ENCODE results near the gene ZYG11B. TPM values are rescaled to one million over a fixed set of nuclear protein-coding genes. Genes with fewer than 3 reads are reported as not detected.
"Not testable (repeated sequence)": the region's sequence is repeated elsewhere in the genome, so short reads cannot be mapped to it uniquely, and the experiment has no call there.

ZYG11B gene
- total RNA-seq, 1 donor from 2014 or later: 35.5 TPM

DNA sequence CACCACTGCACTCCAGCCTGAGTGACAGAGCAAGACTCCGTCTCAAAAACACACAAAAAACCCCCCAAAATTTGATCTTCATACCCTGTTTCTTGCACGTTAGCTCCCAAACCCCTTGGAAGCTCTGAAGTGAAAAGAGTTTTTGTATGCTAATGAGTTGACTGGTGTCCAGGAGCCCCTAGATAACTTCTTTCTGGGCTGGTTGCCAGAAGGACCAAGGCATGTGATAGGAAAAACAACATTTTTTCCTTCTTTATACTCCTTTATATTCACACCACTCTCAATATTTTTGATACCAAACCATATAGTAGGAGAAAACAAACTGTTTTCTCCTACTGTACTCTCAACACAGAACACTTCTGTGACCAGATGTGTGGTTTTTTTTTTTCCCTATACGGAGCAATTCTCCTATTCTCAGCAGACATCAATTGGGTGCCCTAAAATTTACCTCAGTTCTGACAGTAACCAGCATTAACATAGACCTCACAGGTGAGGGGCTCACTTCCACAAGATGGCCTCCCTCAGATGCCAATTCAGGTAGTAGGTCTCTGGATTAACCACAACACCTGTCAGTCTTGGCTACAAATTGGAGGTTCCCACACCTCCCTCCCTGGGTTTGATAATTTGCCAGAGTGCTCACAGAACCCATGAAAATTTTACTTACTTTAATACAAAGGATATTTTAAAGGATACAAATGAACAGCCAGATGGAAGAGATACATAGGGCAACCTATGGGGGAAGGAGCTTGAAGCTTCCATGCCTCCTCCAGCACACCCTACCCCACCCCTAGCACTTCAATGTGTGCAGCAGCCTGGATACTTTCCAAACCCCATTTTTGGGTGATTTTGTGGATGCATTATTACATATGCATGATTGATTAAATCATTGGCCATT lies 25.6 kb downstream of the ZYG11B start:
- no peak for ATAC-seq
- DNase-seq (ENCODE audit: low spot score): no peak

- DNase-seq (ENCODE audit: low spot score): no peak
- no peak for ATAC-seq
Measured at GRCh38 chr1:52752484-52752826, 26.2 kb downstream of the ZYG11B start.

DNA sequence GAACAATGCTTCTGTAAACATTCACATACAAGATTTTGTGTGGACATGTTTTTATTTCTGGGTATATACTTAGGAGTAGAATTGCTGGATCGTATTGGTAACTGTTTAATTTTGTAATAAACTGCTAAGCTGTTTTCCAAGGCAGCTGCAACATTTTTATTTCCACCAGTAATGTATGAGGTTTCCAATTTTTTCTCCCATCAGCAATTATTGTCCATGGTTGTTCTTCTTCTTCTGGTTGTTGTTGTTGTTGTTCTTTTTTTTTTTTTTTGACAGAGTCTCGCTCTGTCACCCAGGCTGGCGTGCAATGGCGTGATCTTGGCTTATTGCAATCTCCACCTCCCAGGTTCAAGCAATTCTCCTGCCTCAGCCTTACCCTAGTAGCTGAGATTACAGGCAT lies 26.9 kb downstream of the ZYG11B start:
- ATAC-seq (no peak), DNase-seq (ENCODE audit: low spot score) (no peak)

DNA sequence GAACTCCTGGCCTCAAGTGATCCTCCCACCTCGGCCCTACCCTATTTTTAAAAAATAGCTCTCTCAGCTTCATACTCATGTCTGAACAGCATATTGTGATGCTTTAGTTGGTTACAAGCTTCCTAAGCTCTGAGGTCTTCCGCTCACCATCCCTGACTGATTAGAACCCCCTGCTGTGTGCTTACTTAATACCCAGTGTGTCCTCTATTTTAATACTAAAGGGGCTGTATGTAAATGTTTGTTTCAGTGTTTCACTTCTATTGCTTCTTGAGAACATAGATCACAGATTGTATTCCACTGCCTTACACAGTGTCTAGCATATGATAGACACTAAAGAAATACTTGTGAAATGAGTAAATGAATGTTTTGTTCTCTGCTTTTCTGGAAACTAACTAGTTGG lies 29.8 kb downstream of the ZYG11B start:
- ATAC-seq (no peak), DNase-seq (ENCODE audit: low spot score) (no peak)

- no peak for ATAC-seq
- DNase-seq (ENCODE audit: low spot score): no peak
Measured at GRCh38 chr1:52759908-52760307, 33.7 kb downstream of the ZYG11B start.

GRCh38 chr1:52767596-52768280 lies 41.5 kb downstream of the ZYG11B start:
- ATAC-seq: no peak

GRCh38 chr1:52769346-52770033 lies 43.2 kb downstream of the ZYG11B start:
- no peak for ATAC-seq
- DNase-seq (ENCODE audit: low spot score): no peak

More at GRCh38 chr1:52767596-52768280, 41.5 kb downstream of the ZYG11B start:
- no peak for DNase-seq (ENCODE audit: low spot score)

DNA sequence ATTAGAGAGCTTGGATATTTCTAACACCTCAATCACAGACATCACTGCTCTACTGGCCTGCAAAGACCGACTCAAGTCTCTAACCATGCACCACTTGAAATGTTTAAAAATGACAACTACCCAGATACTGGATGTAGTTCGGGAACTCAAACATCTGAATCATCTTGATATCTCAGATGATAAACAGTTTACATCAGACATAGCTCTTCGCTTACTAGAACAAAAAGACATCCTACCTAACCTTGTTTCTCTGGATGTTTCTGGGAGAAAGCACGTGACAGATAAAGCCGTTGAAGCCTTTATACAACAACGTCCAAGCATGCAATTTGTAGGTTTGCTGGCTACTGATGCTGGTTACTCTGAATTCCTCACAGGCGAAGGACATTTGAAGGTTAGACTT lies 45.1 kb downstream of the ZYG11B start:
- ATAC-seq: no peak
- no peak for DNase-seq (ENCODE audit: low spot score)

GRCh38 chr1:52786148-52786547 lies 59.9 kb downstream of the ZYG11B start:
- ATAC-seq: no peak
- DNase-seq (ENCODE audit: low spot score): no peak

- DNase-seq (ENCODE audit: low spot score); ATAC-seq: not testable (repeated sequence)
Measured at GRCh38 chr1:52790429-52790828, 64.2 kb downstream of the ZYG11B start.

DNA sequence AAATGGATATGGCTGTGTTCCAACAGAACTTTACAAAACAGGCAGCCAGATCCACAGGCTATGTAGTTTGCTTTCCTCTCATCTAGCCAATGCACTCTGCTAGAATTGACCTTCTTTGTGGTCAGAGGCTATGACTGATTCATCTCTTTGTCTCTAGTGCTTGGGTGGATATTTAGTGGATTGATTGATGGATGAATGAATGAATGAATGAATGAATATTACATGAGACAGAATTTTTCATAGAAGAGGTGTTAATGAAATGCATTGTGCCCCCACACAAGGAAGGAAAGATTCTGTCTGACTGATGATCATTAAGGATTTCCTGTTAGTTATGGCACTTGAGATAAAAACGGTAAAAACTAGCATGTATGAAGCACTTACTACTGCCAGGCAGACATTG lies 65.8 kb downstream of the ZYG11B start:
- no peak for ATAC-seq
- no peak for DNase-seq (ENCODE audit: low spot score)

- DNase-seq (ENCODE audit: low spot score); ATAC-seq: not testable (repeated sequence)
Measured at GRCh38 chr1:52793717-52794116, 67.5 kb downstream of the ZYG11B start.

DNA sequence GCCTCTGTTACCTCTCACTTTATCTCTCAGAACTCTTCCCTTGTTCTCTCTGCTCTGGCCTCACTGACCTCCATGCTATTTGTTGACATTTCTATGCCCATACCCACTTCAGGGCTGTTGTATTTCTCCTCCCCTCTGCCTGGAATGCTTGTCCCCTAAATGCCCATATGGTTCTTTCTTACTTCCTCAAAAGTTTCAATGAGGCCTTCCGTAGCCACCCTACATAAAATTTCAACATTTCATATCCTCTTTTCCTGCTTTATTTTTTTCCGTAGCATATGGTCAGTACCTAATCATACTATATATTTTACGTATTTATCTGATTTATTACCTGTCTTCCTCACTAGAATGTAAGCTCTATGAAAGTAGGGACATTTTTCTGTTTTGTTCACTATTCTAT lies 69.2 kb downstream of the ZYG11B start:
- no peak for ATAC-seq
- no peak for DNase-seq (ENCODE audit: low spot score)

DNA sequence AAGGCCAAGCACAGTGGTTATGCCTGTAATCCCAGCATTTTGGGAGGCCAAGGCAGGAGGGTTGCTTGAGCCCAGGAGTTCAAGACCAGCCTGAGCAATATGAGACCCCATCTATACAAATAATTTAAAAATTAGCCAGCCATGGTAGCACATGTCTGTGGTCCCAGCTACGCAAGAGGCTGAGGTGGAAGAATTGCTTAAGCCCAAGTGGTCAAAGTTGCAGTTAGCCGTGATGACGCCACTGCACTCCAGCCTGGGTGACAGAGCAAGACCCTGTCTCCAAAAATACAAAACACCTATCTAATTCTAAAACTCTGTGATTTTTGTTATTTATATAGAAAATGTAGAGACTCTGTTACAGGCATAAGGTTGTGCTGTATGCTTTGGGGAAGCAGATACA lies 72.1 kb downstream of the ZYG11B start:
- DNase-seq (ENCODE audit: low spot score) (no peak), ATAC-seq (no peak)

DNA sequence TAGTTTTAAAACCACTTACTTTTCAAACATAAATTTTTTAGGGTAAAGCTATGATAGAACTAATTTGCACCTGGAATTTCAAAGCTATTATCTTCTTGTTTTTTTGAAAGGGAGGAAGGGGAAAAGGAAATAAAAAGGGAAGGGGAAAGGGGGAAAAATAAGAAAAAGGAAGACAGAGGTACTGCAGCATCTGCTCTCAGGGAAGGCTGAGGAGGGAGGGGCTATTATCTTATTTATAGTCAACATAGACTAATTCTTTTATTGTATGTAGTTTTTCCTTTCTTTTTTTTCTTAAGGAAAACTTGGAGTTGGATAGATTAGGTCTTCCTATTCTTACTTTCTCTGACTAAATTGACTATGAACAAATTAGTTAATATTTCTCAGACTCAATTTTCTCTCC lies 74.8 kb downstream of the ZYG11B start:
- DNase-seq (ENCODE audit: low spot score): no peak
- no peak for ATAC-seq

GRCh38 chr1:52804083-52804482 lies 77.8 kb downstream of the ZYG11B start:
- DNase-seq (ENCODE audit: low spot score); ATAC-seq: not testable (repeated sequence)

GRCh38 chr1:52814465-52814864 lies 88.2 kb downstream of the ZYG11B start:
- DNase-seq (ENCODE audit: low spot score): no peak
- peak; percentile 57 for ATAC-seq

DNA sequence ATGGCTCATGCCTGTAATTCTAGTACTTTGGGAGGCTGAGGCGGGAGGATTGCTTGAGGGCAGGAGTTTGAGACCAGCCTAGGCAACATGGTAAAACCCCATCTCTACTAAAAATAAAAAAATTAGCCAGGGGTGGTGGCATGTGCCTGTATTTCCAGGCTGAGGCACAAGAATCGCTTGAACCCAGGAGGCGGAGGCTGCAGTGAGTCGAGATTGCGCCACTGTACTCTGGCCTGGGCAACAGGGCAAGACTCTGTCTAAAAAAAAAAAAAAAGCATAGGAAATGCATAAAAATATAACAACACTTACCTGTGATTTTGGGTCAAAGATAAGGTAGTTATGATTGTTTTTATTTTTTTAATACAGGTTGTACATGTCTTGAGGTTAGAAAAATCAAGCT lies 94.6 kb downstream of the ZYG11B start:
- DNase-seq (ENCODE audit: low spot score) (peak; percentile 67), ATAC-seq (peak; percentile 86)

DNA sequence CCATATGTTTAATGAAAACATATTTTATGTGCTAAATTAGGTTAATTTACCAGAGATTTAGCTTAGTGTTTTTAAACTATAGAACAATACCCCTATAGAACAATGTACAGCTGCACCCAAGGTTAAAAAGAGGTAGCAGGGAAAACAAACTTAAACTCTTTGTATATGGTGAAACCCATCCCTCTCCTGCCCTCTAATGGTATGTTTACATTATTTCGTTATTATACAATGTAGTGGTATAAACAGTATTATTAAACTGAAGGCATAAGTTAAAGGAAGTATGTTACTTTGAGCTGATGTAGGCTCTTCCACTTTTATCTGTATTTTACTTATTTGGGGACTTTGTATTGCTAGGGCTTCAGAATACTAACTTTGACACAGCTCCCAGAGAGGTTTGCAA lies 99.6 kb downstream of the ZYG11B start:
- DNase-seq (ENCODE audit: low spot score) (no peak), ATAC-seq (no peak)

- peak; percentile 64 for ATAC-seq
Measured at GRCh38 chr1:52834798-52835197, 108.5 kb downstream of the ZYG11B start.

GRCh38 chr1:52836035-52836434 lies 109.8 kb downstream of the ZYG11B start:
- ATAC-seq: no peak
- no peak for DNase-seq (ENCODE audit: low spot score)

More at GRCh38 chr1:52834798-52835197, 108.5 kb downstream of the ZYG11B start:
- DNase-seq (ENCODE audit: low spot score): peak; percentile 76

- DNase-seq (ENCODE audit: low spot score); ATAC-seq: not testable (repeated sequence)
Measured at GRCh38 chr1:52839175-52839574, 112.9 kb downstream of the ZYG11B start.
